AG04450 (cell line): ENCODE data around the gene TRPM1. TPM values are rescaled to one million over a fixed set of nuclear protein-coding genes. Genes with fewer than 3 reads are reported as not detected.

Source experiments
- CTCF ChIA-PET: fragments of 300-600, 350-600 bp; formaldehyde crosslinking; extraction: SDS; loops from one replicate; lab custom pipeline; 2022; ENCODE audit warnings: antibody characterized with exemption, inconsistent platforms; lab: Charles Lee
- POLR2A ChIA-PET: fragments of 350-600 bp; formaldehyde crosslinking; extraction: SDS; loops from one replicate; lab custom pipeline; 2021; ENCODE audit warnings: antibody characterized with exemption, inconsistent platforms; lab: Yijun Ruan, JAX
- DNase-seq: peaks from one replicate; pipeline ENCODE4 v3.0.0-alpha.2; 2011; ENCODE audit warnings: low read depth, low spot score
- H3K27ac ChIP-seq: one replicate; pipeline ENCODE4 v1.5.1; 2012; ENCODE audit warnings: low read depth, low read length, control low read depth
- H3K27me3 ChIP-seq: one replicate; pipeline ENCODE4 v1.6.0; 2012; ENCODE audit warnings: low read length; ENCODE audit not compliant: control insufficient read depth, insufficient read depth
- H3K4me3 ChIP-seq: 2 replicates; pipeline ENCODE4 v1.5.1; 2011; ENCODE audit warnings: mild to moderate bottlenecking, low read depth, low read length, control low read depth
- H3K9me3 ChIP-seq: 2 replicates; pipeline ENCODE4 v1.5.1; 2012; ENCODE audit warnings: low read length; ENCODE audit not compliant: control insufficient read depth, insufficient read depth
- polyA plus RNA-seq: library from polyadenylated mRNA; depleted of rRNA; stranded (reverse); fragments of >200 nt; gene quantifications from 2 replicates; pipeline ENCODE4 v1.2.3, GENCODE V29; 2011
- TF ChIP-seq, protein P1 (sequence below): IDR thresholded peaks from 2 replicates; pipeline ENCODE4 v1.5.1; 2011; ENCODE audit warnings: low read depth, low read length, control low read depth, inconsistent platforms

Gene TRPM1
- polyA plus RNA-seq, 1 experiment, result not detected

DNA sequence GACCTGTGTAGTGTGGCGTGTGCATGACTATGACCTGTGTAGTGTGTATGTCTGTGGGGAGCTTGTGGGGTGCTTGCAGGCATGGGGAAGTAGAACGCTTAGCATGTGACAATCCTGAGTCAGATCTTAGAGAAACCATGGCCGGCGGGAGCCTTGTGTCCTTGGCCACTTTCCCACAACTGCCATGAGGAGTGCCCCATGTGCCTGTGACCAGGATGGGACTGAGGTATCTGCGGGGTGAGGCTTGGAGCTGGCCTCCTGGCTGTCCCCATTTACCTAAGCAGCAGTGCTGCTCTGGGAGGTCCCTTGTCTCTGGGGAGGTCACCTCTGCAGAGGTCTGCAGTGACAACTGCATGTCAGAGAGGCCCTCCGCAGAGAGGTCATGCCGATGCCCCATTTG lies 23.6 kb downstream of the TRPM1 start:
- TF ChIP-seq, protein P1, sequence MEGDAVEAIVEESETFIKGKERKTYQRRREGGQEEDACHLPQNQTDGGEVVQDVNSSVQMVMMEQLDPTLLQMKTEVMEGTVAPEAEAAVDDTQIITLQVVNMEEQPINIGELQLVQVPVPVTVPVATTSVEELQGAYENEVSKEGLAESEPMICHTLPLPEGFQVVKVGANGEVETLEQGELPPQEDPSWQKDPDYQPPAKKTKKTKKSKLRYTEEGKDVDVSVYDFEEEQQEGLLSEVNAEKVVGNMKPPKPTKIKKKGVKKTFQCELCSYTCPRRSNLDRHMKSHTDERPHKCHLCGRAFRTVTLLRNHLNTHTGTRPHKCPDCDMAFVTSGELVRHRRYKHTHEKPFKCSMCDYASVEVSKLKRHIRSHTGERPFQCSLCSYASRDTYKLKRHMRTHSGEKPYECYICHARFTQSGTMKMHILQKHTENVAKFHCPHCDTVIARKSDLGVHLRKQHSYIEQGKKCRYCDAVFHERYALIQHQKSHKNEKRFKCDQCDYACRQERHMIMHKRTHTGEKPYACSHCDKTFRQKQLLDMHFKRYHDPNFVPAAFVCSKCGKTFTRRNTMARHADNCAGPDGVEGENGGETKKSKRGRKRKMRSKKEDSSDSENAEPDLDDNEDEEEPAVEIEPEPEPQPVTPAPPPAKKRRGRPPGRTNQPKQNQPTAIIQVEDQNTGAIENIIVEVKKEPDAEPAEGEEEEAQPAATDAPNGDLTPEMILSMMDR, result no peak

DNA sequence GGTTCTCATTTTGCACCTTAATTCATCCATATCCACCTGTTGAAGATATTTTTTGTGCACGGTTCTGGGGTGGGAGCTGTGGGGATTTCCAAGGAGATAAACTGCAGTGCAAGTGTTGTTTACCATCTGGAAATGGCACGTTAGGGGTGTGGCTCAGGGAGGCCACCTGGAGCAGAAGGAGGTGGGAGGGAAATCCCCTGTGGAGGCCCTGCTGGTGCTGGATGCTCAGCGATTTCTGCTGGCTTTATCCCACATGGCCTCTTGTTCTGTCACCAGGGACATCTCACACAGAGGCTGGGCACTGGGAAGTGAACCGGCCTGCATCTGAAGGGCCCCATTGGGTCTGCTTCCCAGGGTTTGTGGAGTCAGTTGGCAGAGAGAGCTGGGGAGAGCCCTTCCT lies 24.3 kb downstream of the TRPM1 start:
- ChIA-PET POLR2A (no interaction called here), CTCF (no interaction called here)
- H3K4me3 ChIP-seq, result no peak overlapping the region
- TF ChIP-seq, protein P1, result no peak
- peaks cover 8% of the 10 kb centered on the region for H3K27me3 ChIP-seq
- no peak for DNase-seq
- no peak overlapping the region for H3K27ac ChIP-seq
- no peaks in the 10 kb centered on the region for H3K9me3 ChIP-seq

More for the DNA sequence above, 23.6 kb downstream of the TRPM1 start:
- no peak overlapping the region for H3K4me3 ChIP-seq
- ChIA-PET CTCF (no interaction called here), POLR2A (no interaction called here)
- no peak for DNase-seq
- H3K9me3 ChIP-seq, result no peaks in the 10 kb centered on the region
- H3K27me3 ChIP-seq, result peaks cover 8% of the 10 kb centered on the region
- H3K27ac ChIP-seq, result no peak overlapping the region

DNA sequence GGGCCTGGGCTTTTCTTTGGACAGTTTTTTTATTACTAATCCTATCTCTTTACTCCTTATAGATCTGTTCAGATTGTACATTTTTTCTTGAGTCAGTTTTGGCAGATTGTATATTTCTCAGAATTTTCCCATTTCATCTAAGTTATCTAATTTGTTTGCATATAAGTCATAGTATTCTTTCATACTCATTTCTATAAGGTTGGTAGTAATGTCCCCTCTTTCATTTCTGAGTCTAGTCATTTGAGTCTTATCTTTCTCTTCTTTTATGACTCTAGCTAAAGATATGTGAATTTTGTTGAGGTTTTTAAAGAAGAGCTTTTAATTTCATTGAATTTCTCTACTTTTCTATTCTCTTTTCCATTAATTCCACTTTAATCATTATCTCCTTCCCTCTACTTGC lies 27.2 kb downstream of the TRPM1 start:
- H3K27me3 ChIP-seq, result peaks cover 8% of the 10 kb centered on the region
- H3K9me3 ChIP-seq, result no peaks in the 10 kb centered on the region
- CTCF ChIA-PET, result no interaction called here
- POLR2A ChIA-PET, result no interaction called here
- no peak overlapping the region for H3K4me3 ChIP-seq
- TF ChIP-seq, protein P1, result no peak
- no peak for DNase-seq
- H3K27ac ChIP-seq, result no peak overlapping the region

DNA sequence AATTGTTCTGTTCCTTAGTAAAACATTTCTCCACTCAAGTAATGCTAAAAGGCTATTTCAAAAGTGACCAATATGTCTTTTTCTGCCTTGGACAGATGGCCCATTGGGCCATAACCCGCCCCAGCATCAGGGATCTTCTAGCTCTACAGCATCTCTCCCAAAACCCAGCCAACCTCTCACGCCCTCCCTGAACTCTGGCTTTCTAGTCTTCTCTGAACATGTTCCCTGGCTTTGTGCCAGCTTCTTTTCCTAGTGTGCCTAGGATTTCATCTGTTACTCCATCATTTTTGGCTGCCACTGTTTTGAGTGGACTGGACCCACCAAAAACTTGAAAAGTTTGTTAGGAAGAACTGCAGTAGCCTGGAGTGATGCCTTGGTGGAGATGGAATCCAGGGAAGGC lies 30.7 kb downstream of the TRPM1 start:
- TF ChIP-seq, protein P1, result no peak
- Histone ChIP-seq H3K27ac (no peak overlapping the region), H3K4me3 (no peak overlapping the region), H3K27me3 (peaks cover 6% of the 10 kb centered on the region), H3K9me3 (no peaks in the 10 kb centered on the region)
- DNase-seq, result no peak
- ChIA-PET POLR2A (no interaction called here), CTCF (no interaction called here)

DNA sequence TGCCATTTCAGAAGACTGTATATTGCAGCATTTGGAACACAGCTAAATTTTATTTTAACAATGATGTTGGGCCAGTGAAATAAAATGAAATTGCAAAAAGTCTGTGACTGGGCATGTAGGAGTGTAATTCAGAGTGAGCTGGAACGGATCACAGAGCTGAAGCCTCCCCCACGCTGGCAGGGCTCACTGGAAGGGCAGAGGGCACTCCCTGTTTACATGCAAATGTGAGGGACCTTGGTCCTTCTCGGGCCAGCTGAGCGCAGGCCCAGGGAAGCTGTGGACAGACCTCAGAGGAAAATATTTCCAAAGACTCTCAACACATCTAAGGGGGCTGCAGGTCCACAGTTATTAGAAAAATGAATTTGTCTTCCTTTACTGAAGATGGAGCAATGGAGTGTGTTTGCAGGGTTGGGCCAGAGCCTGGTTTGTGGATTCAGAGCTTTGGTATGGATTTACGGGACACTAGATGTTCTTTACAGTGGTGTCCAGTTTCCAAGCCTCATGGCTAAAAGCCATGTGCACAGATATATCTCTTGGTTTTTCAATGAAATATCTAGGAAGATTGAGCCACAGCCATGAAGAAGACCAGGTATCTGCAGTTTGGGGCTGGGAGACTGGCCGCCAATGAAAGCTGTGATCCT lies 32.0 kb downstream of the TRPM1 start:
- TF ChIP-seq, protein P1, result no peak
- Histone ChIP-seq H3K27me3 (peaks cover 6% of the 10 kb centered on the region), H3K9me3 (no peaks in the 10 kb centered on the region), H3K4me3 (no peak overlapping the region), H3K27ac (no peak overlapping the region)
- ChIA-PET POLR2A (interaction anchor here (1.0 kb wide), 1 partner anchor 78 kb away, joined by 3 read pairs; the partner anchor contains the start of gene MTMR10), CTCF (interaction anchor here (0.6 to 0.8 kb wide), 2 partner anchors 46 to 397 kb away, joined by 4 read pairs; no protein-coding TSS in a partner anchor)
- DNase-seq, result peak; percentile 16
